ENCODE measurements around the gene DPP9. TPM values are rescaled to one million over a fixed set of nuclear protein-coding genes. Genes with fewer than 3 reads are reported as not detected.

The DPP9 gene
- total and polyA plus RNA-seq, 8 donors, result 18.7 to 178 (median 48.7) TPM

DNA sequence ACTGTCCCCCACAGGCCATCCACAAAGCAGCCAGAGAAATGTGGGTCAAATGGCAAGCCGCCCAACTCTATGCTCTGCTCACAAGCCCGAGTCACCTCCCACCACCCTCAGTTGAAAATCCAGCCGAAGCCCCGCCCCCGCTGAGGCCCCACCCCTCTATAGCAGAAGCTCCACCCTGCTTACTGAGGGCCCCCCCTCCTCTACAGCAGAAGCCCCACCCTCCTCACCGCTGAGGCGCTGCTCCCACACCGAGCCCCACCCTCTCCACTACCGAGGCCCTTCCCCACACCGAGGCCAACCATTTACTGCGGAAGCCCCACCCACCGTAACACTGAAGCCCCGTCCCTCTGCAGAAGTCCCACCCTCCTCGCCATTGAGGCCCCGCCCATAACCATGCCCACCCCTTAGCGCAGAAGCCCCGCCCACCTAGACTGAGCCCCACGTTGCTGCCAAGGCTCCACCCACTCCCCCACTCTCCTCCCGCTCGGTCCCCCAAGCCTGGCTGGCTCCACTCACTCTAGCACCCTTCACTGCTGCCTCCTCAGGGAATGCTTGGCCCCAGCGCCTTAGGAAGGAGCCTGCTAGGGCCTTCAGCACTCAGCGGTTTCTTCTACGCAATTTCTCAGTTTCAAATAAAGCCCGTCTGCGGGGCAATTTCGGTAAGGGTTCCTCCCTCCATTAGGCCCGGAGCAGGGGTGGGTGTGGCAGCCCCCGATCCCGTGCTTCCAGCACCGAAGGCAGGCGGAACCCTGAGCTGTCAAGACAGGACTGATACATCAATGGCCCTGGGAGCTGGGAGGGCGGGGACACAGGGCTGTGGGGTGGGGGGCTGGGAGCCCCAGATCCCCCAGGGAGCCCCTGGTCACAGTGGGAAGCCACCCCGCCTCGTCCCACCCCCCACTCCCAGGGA is 44.5 kb downstream of the DPP9 start:
- H3K4me1 ChIP-seq, result peaks cover 0 to 8% (median 3%) of the 10 kb centered on the region in 4 donors
- no peaks in the 10 kb centered on the region for H3K9me3 ChIP-seq
- H3K27ac ChIP-seq, result peak overlapping the region in 1 of 5 donors; percentile 67
- TF ChIP-seq POLR2AphosphoS5 (IDR thresholded peaks at IDR 0.05) (no peak), CTCF (IDR thresholded peaks at IDR 0.05) (no peak), EP300 (IDR thresholded peaks at IDR 0.05) (no peak), POLR2A (IDR thresholded peaks at IDR 0.05) (no peak)
- intact Hi-C loops (cut with DNase I; ENCODE audit: low total_unique reads), result no loop called here
- H3K4me3 ChIP-seq, result no peak overlapping the region
- 58 to 80% (median 78%) methylated on average over 30 to 34 of the region's 34 CpGs for WGBS, 5 donors
- peak in 1 of 2 donors; percentile 84 for DNase-seq
- no peaks in the 10 kb centered on the region for H3K27me3 ChIP-seq
- peaks cover 53 to 95% (median 94%) of the 10 kb centered on the region in 4 donors for H3K36me3 ChIP-seq

GRCh38 chr19:4676955-4677731 is 46.5 kb downstream of the DPP9 start:
- 58 to 91% (median 66%) methylated on average over 11 to 17 of the region's 17 CpGs for WGBS, 5 donors
- peak; percentile 56 to 65 for DNase-seq
- H3K27ac ChIP-seq, result peak overlapping the region in 4 of 5 donors; percentile 46 to 67 (median 52)

GRCh38 chr19:4675346-4675745 is 48.3 kb downstream of the DPP9 start:
- intact Hi-C loops (cut with DNase I; ENCODE audit: low total_unique reads), result no loop called here

More at GRCh38 chr19:4676955-4677731, 46.5 kb downstream of the DPP9 start:
- Histone ChIP-seq H3K27me3 (no peaks in the 10 kb centered on the region), H3K9me3 (no peaks in the 10 kb centered on the region), H3K4me1 (peaks cover 0 to 8% (median 3%) of the 10 kb centered on the region in 4 donors), H3K4me3 (no peak overlapping the region), H3K36me3 (peaks cover 34 to 75% (median 74%) of the 10 kb centered on the region in 4 donors)
- intact Hi-C loops (cut with DNase I; ENCODE audit: low total_unique reads), result no loop called here
- TF ChIP-seq EP300 (IDR thresholded peaks at IDR 0.05) (no peak), CTCF (IDR thresholded peaks at IDR 0.05) (peak in 5 of 7 experiments; percentile 3 to 55 (median 33)), POLR2AphosphoS5 (IDR thresholded peaks at IDR 0.05) (peak in 1 of 3 donors; percentile 4)

More at GRCh38 chr19:4675346-4675745, 48.3 kb downstream of the DPP9 start:
- H3K36me3 ChIP-seq, result peaks cover 26 to 57% (median 56%) of the 10 kb centered on the region in 4 donors
- no peak overlapping the region for H3K4me3 ChIP-seq
- no peaks in the 10 kb centered on the region for H3K9me3 ChIP-seq
- H3K27ac ChIP-seq, result no peak overlapping the region
- DNase-seq, result no peak
- no peak for TF ChIP-seq CTCF (IDR thresholded peaks at IDR 0.05)
- 94 to 97% (median 95%) methylated on average over 16 of the region's 16 CpGs for WGBS, 5 donors
- no peaks in the 10 kb centered on the region for H3K27me3 ChIP-seq
- peaks cover 4 to 19% (median 15%) of the 10 kb centered on the region in 4 donors for H3K4me1 ChIP-seq
